Eye (tissue), 1 donor: ENCODE results near the gene LDB2.
A peak's percentile ranks its signal among the peaks of the same experiment; 100 is the strongest.
"Not testable (repeated sequence)": the region's sequence is repeated elsewhere in the genome, so short reads cannot be mapped to it uniquely, and the experiment has no call there.

ENCODE experiments used
- DNase-seq: peaks from one replicate; pipeline ENCODE4 v3.0.0-alpha.2; 2015

LDB2 gene

DNA sequence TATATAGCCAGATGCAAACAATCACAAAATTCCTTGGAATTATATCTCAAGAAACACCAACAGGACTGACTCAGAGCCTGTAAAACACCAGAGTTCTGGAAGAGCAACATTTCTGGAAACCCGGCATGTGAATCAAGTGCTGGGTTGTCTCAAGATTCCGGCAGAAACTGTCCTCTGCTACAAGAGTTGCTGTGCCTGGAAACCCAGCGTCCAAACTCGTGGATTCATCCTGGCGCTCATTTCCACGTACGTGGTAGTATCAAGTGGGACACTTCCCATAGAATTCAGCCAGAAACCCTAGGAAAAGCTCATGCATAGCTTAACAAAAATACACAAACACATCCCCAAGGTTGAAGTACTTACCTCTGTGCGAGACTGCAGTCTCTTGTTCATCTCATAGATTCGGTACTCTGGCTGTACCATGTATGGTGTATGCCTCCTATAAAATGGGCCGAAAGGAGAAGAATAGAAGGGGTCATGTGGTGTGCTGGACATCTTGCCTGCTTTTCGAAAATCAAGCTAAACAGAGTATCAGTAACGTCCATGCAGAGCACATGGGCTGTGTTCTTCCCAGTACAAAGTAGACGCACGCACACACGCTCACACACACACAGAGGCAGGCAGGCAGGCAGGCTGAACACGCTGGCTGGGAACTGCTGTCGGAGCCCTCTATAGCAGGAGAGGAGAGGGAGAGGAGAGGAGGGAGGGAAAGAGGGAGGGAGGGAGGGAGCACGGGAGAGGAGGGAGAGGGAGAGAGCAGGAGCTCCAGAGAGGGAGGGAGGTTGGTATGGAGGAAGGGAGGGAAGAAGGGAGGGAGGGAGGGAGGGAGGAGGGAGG, at the start of gene LDB2:
Gene LDB2 (minus strand): TSS at position 655 of the 837 bp plus-strand sequence.
- peak; percentile 91 for DNase-seq

GRCh38 chr4:16942491-16942890, 44.0 kb upstream of the LDB2 start:
- no peak for DNase-seq

DNA sequence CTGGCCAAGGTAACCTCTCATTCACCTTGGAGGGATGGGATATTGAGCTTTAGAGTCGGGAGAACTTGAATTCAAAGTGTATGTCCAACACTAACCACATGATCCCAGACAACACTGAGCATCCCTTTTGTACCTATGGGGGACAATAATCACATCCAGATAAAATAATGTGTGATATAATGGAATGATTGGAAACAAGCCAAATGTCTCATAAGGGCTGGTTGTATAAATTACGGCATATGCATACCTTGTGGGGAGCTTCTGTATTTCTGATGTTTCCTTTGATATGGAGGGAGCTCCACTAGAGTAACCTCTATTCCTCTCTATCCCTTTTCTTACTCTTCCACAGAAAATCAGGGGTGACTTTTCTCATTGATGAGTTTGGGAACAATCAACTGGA, 40.7 kb upstream of the LDB2 start:
- no peak for DNase-seq

DNA sequence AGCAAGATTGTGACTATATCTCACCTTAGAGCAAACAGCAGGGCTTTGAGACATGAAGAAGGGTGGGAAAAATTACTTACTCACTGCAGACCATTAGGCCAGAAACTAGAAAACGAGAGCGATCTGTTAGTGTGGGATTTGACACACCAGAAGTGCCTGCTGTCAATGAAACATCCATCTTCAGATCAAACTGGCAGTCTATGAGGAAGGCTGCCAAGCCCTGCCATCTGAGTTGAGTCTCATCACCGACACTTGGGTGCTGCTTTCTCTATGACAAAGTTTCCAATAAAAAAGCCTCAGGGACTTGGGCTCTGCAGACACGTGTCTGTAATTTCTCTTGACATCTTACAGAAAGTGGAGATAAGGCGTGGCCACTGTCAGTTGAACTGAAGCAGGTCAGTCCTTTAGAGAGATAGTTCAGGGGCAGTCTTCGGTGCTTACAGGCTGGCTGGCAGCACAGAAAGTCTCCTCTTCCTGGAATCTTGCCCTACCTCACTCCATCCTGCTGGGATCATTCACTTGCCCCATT, 40.1 kb upstream of the LDB2 start:
- no peak for DNase-seq

DNA sequence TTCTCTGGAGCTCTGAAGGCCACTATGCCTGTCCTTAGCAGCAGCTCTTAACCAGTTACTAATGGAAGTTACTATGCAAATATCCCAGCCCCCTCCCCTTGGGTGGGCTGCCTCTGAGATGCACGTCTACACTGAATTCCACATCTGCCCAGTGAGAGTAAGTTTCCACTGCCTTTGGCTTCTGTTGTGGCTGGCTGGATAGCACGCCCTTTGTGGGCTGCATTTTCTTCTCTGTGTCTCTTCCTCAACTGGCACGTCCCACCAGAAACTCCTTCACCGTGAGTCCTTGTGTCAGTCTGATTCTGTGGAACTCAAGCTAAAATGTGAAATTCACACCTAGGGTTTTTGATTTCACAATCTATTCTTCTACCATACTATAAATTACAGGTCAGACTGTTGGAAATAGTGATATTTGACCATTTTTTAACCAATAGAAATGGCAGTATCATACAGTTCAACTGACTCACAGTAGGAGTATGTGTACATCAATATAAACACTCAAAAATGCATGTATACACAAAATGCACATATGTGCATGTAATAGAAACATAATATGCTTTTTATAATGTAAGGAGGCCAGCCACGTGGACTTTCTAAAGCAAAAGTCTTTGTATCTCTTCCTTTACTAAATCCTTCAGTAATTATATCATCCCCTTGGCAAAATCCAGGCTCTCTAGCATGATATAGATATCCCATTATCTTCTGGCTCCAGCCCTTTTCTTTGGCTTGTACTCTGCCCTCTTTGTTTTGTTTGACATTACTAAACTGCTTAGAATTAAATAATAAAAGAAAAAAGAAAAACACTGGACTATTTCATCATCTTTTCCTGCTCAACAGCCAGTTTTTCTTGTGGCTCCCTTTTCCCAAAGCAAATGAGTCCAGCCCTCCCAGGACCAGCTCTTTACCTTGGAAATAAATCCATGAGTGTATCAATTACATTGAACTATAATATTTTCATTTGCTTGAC, 33.2 kb upstream of the LDB2 start:
- DNase-seq, result peak; percentile 43

- DNase-seq, result no peak
These were observed 27.8 kb upstream of the LDB2 start for GRCh38 chr4:16926214-16926613.

DNA sequence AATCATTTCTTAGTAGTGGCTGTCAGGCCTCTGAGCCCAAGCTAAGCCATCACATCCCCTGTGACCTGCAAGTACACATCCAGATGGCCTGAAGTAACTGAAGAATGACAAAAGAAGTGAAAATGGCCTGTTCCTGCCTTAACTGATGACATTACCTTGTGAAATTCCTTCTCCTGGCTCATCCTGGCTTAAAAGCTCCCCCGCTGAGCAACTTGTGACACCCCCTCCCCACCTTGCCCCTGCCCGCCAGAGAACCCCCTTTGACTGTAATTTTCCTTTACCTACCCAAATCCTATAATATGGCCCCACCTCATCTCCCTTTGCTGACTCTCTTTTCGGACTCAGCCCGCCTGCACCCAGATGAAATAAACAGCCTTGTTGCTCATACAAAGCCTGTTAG, 20.3 kb upstream of the LDB2 start:
- not testable (repeated sequence) for DNase-seq

DNA sequence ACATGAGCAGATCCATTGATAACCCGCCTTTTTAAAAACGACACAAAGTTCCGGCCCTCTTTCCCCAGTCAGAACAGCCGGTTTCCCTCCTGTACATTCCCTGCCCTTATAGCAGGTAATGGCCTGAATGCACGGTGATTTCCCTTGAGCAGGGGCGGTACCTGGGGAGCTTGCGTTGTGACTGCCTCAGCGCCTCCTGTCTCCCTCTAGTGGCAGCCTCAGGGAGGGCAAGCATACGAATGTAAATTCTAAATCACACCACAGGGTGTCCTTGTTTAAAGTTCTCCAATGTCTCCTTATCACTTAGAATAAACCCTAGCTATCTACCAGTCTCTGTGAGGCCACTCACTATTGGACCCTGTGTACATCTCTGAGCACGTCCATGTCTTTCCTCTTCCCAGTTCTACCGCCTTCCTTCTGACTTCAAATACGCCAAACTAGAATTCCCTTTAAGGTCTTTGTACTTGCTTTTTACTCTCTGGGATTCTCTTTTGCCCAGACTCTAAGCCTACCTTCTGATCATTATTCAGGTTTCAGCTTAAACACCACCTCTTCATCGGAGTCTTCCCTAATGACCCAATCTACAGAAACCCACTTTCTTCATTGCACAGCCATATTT, 18.4 kb upstream of the LDB2 start:
- DNase-seq, result no peak

- DNase-seq, result peak; percentile 58
These were observed 17.6 kb upstream of the LDB2 start for GRCh38 chr4:16916031-16916430.

DNA sequence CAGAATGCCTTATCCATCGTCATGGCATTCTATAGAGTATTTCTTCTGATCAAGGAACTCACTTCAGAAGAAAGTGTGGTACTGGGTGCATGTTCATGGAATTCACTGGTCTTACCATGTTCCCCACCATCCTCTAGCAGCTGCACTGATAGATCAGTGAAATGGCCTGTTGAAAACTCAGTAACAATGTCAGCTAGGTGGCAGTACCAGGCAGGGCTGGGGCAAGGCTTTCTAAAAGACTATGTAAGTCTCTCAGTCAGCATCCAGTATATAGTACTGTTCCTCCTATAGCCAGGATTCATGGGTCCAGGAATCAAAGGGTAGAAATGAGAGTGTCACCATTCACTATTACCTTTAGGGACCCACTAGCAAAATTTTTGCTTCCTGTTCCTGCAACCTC, 15.8 kb upstream of the LDB2 start:
- DNase-seq, result no peak

GRCh38 chr4:16912896-16913295, 14.5 kb upstream of the LDB2 start:
- DNase-seq, result no peak

DNA sequence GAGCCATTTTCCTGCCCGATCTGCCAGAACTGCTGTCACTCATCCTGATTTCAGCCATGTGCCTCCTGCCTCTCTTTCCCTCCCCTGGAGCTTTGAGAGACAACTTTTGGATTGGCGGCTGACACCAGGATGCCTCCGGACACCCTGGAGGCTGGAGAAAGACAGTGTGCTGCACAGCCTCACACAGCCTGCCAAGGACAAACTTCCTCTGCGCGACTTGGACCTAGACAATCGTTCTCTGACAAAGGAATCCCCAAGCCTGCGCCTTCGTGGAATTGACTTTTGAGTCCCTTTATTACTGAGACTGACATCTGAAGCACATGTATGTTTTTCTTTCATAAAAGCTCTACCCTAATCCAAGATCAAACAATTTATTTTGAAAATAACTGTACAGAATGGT, 10.8 kb upstream of the LDB2 start:
- no peak for DNase-seq

GRCh38 chr4:16908377-16909021, 10.1 kb upstream of the LDB2 start:
- no peak for DNase-seq

DNA sequence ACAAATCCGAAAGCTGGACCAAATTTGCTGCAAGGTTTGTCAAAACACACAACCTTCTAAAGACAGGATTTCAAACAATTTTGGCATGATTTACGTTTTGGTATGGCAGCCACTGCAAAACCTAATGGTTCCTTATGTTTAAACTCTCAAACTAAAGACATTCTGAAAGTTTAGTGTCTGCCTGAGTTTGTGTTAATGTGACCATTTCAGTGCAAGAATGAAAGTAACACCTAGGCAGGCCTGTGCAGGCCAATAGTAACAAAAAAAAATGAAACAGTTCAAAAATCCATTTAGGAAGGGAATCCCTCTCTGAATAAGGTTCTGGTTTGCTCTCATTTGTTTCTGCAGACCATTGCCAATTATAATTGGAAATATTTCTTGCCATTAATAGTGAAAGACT, 1.9 kb upstream of the LDB2 start:
- DNase-seq, result peak; percentile 43

DNA sequence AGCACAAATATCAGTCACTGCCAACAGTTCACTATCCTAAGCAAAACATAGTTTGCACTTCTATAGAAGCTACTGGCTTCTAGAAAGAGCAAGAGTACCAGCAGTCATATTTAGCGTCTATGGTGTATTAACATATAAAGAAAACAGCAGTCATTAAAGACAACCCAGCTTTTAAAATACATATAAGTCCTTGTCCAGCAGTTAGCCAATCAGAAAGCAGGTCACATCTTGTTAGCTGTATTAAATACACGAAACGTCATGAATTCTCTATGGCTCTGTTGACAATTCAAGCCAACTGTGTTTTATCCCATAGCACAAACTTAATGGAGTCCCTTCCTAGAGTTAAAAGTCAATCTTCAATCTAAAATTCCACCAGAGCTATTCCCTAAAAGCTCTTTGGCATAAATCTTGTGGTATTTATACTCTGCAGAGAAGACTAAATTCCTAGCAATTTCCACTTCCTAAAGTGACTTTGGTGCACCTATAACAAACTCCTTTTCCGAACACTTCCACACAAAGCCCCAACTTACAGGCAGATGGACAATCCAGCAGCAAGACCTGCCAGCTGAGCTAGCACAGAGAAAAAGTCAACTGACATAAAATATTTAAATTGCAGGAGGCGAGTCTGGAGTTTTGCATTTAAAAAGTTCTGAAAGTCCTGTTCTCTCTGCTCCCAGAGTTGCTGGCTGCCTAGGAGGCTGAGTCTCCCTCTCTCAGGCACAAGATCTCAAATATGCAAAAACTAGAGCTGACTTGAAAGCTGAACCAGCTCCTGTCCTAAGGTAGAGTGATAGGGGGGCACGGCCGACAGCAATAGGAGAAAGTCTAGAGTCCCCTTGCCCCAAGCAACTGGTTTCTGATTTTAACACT, 1.3 kb downstream of the LDB2 start:
- peak; percentile 71 for DNase-seq

GRCh38 chr4:16894406-16894805, 4.0 kb downstream of the LDB2 start:
- no peak for DNase-seq

- no peak for DNase-seq
These were observed 5.2 kb downstream of the LDB2 start for GRCh38 chr4:16893141-16893651.

- DNase-seq, result no peak
These were observed 7.8 kb downstream of the LDB2 start for GRCh38 chr4:16890651-16891050.

DNA sequence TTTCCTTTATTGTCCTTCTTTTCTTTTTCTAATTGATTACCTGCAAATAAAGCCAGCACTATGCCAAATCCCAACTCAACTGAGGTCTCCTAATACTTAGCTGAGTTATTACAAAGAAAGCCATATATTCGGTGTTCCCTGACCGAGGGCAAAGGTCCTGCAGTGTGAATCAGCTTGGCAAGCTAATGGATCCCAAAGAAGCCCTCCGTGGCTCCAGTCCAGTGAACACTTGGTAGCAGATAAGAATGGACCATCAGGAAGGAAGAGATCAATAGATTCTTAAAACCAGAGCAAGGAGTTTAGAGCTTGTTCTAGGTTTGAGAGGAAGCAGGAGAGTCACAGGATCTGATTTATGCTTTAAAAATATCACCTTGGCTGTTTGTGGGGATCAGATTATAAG, 8.5 kb downstream of the LDB2 start:
- DNase-seq, result no peak

DNA sequence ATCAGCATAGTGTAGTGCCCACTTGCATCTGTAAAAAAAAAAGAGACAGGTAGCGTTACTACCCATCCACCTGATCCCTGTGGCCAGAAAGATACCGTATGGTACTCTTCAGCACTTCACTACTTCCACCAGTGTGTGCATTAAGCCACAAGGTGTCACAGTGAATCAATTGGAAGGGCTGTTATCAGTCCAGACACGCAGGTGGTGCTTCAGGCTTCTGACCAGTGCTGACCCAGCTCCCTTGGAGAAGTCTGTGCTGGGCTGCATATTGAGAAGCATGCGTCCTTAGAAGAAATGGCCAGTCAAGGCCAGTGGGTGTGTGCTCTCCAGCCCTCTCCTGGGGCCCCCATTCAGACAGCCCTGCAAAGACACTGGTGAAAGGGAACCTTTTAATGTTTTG, 10.6 kb downstream of the LDB2 start:
- DNase-seq, result no peak
